ENCODE data around the gene ELF2. TPM values are rescaled to one million over a fixed set of nuclear protein-coding genes. Genes with fewer than 3 reads are reported as not detected.

ELF2 gene
- polyA plus RNA-seq, 1 of the 3 experiments (the other 2 are of a cell fraction): 14.0 TPM

DNA sequence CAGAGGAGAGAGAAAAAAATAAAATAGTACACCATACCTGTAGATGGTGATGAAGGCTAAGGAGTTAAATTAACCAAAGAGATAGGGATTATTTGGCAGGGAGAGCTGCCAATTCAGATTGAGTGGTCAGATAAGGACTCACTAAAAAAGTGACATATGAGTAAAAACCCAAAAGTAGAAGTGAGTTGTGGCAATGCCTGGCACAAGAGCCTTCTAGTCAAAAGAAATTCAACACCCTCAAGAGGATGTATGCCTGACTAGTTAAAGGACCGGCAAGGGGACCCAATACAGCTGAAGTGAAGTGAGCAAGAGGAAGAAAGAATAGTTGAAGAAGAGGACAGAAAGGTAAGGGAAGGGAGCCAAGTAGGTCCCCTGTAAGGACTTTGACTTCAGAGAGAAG lies 34.9 kb downstream of the ELF2 start:
- no peak for DNase-seq
- H3K9ac ChIP-seq: no peak overlapping the region
- peaks cover 56% of the 10 kb centered on the region for H3K79me2 ChIP-seq (ENCODE audit: insufficient read depth)
- no peaks in the 10 kb centered on the region for H3K9me2 ChIP-seq
- H3K36me3 ChIP-seq (replicated peaks in 1 of 2; ENCODE audit: control insufficient read depth in 1 of 2, insufficient read depth in 2 of 2, low read length in 1 of 2): peaks cover 7 to 10% of the 10 kb centered on the region in 2 experiments
- peaks cover 12 to 14% of the 10 kb centered on the region in 2 experiments; a peak in 3 of 4 replicates for H3K4me1 ChIP-seq (ENCODE audit: control insufficient read depth in 1 of 2, insufficient read depth in 2 of 2, low read depth in 1 of 2, low read length in 1 of 2)
- H3K27ac ChIP-seq (ENCODE audit: low read depth in 2 of 2, low read length in 1 of 2): no peak overlapping the region
- peaks cover 10% of the 10 kb centered on the region; the same call in 1 of the 2 replicates for H4K20me1 ChIP-seq (ENCODE audit: insufficient read depth)
- no peaks in the 10 kb centered on the region for H3K9me3 ChIP-seq
- WGBS (ENCODE audit: low lambda C conversion rate): 84% methylated on average over 1 of the region's 1 CpG
- ChIA-PET CTCF (interaction anchor here (2.9 kb wide), 1 partner anchor 26 kb away, joined by 9 read pairs; no protein-coding TSS in a partner anchor), POLR2A (no interaction called here)
- no peak for TF ChIP-seq MXI1 (IDR thresholded peaks at IDR 0.05; ENCODE audit: low read depth, low read length)
- TF ChIP-seq YY1 (IDR thresholded peaks at IDR 0.05; ENCODE audit: low read depth): no peak
- no peak for TF ChIP-seq RXRA (IDR thresholded peaks at IDR 0.05; ENCODE audit: borderline replicate concordance, low read depth)
- no peak for TF ChIP-seq POLR2AphosphoS5 (IDR thresholded peaks at IDR 0.05; ENCODE audit: low read depth, low read length)
- no peak for TF ChIP-seq RAD21 (IDR thresholded peaks at IDR 0.05; ENCODE audit: low read length)
- TF ChIP-seq NRF1 (IDR thresholded peaks at IDR 0.05; ENCODE audit: low read depth, low read length): no peak
- no peak for TF ChIP-seq FOXM1 (IDR thresholded peaks at IDR 0.05; ENCODE audit: low read depth)
- TF ChIP-seq, protein P1, sequence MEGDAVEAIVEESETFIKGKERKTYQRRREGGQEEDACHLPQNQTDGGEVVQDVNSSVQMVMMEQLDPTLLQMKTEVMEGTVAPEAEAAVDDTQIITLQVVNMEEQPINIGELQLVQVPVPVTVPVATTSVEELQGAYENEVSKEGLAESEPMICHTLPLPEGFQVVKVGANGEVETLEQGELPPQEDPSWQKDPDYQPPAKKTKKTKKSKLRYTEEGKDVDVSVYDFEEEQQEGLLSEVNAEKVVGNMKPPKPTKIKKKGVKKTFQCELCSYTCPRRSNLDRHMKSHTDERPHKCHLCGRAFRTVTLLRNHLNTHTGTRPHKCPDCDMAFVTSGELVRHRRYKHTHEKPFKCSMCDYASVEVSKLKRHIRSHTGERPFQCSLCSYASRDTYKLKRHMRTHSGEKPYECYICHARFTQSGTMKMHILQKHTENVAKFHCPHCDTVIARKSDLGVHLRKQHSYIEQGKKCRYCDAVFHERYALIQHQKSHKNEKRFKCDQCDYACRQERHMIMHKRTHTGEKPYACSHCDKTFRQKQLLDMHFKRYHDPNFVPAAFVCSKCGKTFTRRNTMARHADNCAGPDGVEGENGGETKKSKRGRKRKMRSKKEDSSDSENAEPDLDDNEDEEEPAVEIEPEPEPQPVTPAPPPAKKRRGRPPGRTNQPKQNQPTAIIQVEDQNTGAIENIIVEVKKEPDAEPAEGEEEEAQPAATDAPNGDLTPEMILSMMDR (IDR thresholded peaks at IDR 0.05): no peak
- no peak for TF ChIP-seq JUND (IDR thresholded peaks at IDR 0.05)
- no peak for TF ChIP-seq SMC3 (IDR thresholded peaks at IDR 0.05; ENCODE audit: low read depth, low read length)
- TF ChIP-seq CHD2 (IDR thresholded peaks at IDR 0.05; ENCODE audit: low read length, partially characterized antibody): no peak
- TF ChIP-seq NFIC (IDR thresholded peaks at IDR 0.05; ENCODE audit: borderline replicate concordance): no peak
- TF ChIP-seq FOSL2 (IDR thresholded peaks at IDR 0.05; ENCODE audit: borderline replicate concordance, low read depth): no peak
- no peak overlapping the region for H3K4me2 ChIP-seq
- no peak overlapping the region for H2AFZ ChIP-seq (ENCODE audit: low read depth)
- no peak overlapping the region for H3K4me3 ChIP-seq (ENCODE audit: low read depth in 2 of 2, low read length in 1 of 2)
- H3F3A ChIP-seq (replicated peaks; ENCODE audit: insufficient read depth): peaks cover 6% of the 10 kb centered on the region
- H3K27me3 ChIP-seq (ENCODE audit: insufficient read depth): no peaks in the 10 kb centered on the region

DNA sequence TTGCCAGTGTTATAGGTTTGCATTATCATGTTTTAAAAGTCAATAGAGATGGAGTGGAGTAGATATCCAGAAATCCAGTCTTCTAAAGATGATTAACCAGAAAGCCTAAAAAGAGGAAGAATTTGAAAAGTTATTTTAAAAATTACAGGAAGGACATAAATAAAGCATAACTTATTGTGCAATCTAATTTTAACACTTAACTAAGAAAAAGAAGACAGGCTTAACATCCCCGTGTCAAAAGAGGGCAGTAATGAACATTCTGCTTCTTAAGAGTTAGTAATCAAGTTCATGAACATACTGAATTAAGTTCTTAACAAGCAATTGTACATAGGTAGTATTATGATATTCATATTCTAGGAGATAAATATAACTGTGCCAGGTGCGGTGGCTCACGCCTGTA lies 39.3 kb downstream of the ELF2 start:
- Histone ChIP-seq H3K27ac (ENCODE audit: low read depth in 2 of 2, low read length in 1 of 2) (no peak overlapping the region), H3K27me3 (ENCODE audit: insufficient read depth) (no peaks in the 10 kb centered on the region), H3K4me1 (ENCODE audit: control insufficient read depth in 1 of 2, insufficient read depth in 2 of 2, low read depth in 1 of 2, low read length in 1 of 2) (no peaks in the 10 kb centered on the region; a peak in 2 of 4 replicates), H2AFZ (ENCODE audit: low read depth) (no peak overlapping the region), H3K9me2 (no peaks in the 10 kb centered on the region), H3K4me3 (ENCODE audit: low read depth in 2 of 2, low read length in 1 of 2) (no peak overlapping the region), H4K20me1 (ENCODE audit: insufficient read depth) (no peaks in the 10 kb centered on the region; the same call in 1 of the 2 replicates), H3K79me2 (ENCODE audit: insufficient read depth) (peaks cover 18% of the 10 kb centered on the region), H3K9me3 (no peaks in the 10 kb centered on the region), H3F3A (replicated peaks; ENCODE audit: insufficient read depth) (peaks cover 6% of the 10 kb centered on the region), H3K4me2 (no peak overlapping the region), H3K9ac (no peak overlapping the region), H3K36me3 (replicated peaks in 1 of 2; ENCODE audit: control insufficient read depth in 1 of 2, insufficient read depth in 2 of 2, low read length in 1 of 2) (peaks cover 17 to 22% of the 10 kb centered on the region in 2 experiments)
- DNase-seq: no peak
- POLR2A ChIA-PET: no interaction called here
- TF ChIP-seq CHD2 (IDR thresholded peaks at IDR 0.05; ENCODE audit: low read length, partially characterized antibody): no peak
- TF ChIP-seq, protein P2, sequence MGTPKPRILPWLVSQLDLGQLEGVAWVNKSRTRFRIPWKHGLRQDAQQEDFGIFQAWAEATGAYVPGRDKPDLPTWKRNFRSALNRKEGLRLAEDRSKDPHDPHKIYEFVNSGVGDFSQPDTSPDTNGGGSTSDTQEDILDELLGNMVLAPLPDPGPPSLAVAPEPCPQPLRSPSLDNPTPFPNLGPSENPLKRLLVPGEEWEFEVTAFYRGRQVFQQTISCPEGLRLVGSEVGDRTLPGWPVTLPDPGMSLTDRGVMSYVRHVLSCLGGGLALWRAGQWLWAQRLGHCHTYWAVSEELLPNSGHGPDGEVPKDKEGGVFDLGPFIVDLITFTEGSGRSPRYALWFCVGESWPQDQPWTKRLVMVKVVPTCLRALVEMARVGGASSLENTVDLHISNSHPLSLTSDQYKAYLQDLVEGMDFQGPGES (IDR thresholded peaks at IDR 0.05; ENCODE audit: low read depth, low read length): no peak
- TF ChIP-seq GABPA (IDR thresholded peaks at IDR 0.05; ENCODE audit: low read depth): no peak
- CTCF ChIA-PET: no interaction called here
- WGBS (ENCODE audit: low lambda C conversion rate): 99% methylated on average over 3 of the region's 3 CpGs
